NOMO-1 treated with DMSO at 0.1 percent for 48 hours (cell line): ENCODE measurements around the gene PDE4B.
"Not testable (repeated sequence)": the region's sequence is repeated elsewhere in the genome, so short reads cannot be mapped to it uniquely, and the experiment has no call there.

Experiments used
- DNase-seq: peaks from one replicate; lab custom pipeline; 2025; ENCODE audit not compliant: unreplicated experiment; lab: John Stamatoyannopoulos, UW

PDE4B gene

GRCh38 chr1:66112744-66113400, 320.2 kb downstream of the PDE4B start:
- no peak for DNase-seq

GRCh38 chr1:66119148-66119547, 326.5 kb downstream of the PDE4B start:
- DNase-seq = no peak

- no peak for DNase-seq
Measured at GRCh38 chr1:66124670-66125069, 332.0 kb downstream of the PDE4B start.

GRCh38 chr1:66128641-66129040, 335.9 kb downstream of the PDE4B start:
- not testable (repeated sequence) for DNase-seq

- DNase-seq = no peak
Measured at GRCh38 chr1:66132324-66132723, 339.6 kb downstream of the PDE4B start.

- no peak for DNase-seq
Measured at GRCh38 chr1:66134004-66134403, 341.3 kb downstream of the PDE4B start.

GRCh38 chr1:66135161-66135560, 342.5 kb downstream of the PDE4B start:
- no peak for DNase-seq

- DNase-seq = not testable (repeated sequence)
Measured at GRCh38 chr1:66136423-66136822, 343.7 kb downstream of the PDE4B start.

- DNase-seq = peak; percentile 1
Measured at GRCh38 chr1:66137235-66137634, 344.5 kb downstream of the PDE4B start.

GRCh38 chr1:66138613-66139012, 345.9 kb downstream of the PDE4B start:
- no peak for DNase-seq

- DNase-seq = no peak
Measured at GRCh38 chr1:66140072-66140471, 347.4 kb downstream of the PDE4B start.

GRCh38 chr1:66143651-66144050, 351.0 kb downstream of the PDE4B start:
- no peak for DNase-seq

- no peak for DNase-seq
Measured at GRCh38 chr1:66147226-66147835, 354.6 kb downstream of the PDE4B start.

- no peak for DNase-seq
Measured at GRCh38 chr1:66152034-66152433, 359.3 kb downstream of the PDE4B start.

GRCh38 chr1:66154394-66154793, 361.7 kb downstream of the PDE4B start:
- DNase-seq = no peak

- no peak for DNase-seq
Measured at GRCh38 chr1:66156144-66156543, 363.4 kb downstream of the PDE4B start.

- DNase-seq = no peak
Measured at GRCh38 chr1:66159800-66160199, 367.1 kb downstream of the PDE4B start.

- no peak for DNase-seq
Measured at GRCh38 chr1:66160719-66161118, 368.0 kb downstream of the PDE4B start.

- DNase-seq = no peak
Measured at GRCh38 chr1:66166753-66167152, 374.1 kb downstream of the PDE4B start.

GRCh38 chr1:66167267-66167666, 374.6 kb downstream of the PDE4B start:
- no peak for DNase-seq

- DNase-seq = no peak
Measured at GRCh38 chr1:66168467-66168887, 375.8 kb downstream of the PDE4B start.

- DNase-seq = no peak
Measured at GRCh38 chr1:66168948-66169671, 376.4 kb downstream of the PDE4B start.
